HG02588 (cell line): ENCODE results near the gene NXPE1.

Experiments
- ATAC-seq: cut with Tn5 transposase; IDR thresholded peaks from one replicate; pipeline ENCODE4 v1.9.1; 2021; ENCODE audit warnings: mild to moderate bottlenecking, moderate library complexity; ENCODE audit not compliant: unreplicated experiment

Gene NXPE1

DNA sequence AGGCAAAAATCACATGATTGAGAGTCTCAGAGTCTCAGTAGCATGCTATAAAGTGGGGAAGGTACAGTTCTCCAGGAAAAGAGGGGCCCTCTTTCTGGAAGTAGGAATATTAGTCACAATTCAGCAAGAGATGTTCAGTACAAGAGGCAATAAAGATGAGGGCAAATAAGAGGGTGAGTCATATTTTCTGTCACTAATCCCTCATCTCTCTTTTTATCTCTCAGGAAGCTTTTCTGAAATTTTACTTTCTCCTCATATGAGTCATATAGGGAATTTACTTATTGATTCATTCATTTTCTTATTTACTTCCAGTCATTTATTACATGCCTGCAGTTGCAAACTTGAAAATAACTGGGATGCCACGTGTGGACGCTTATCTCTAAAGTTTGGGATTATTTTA, 3.4 kb upstream of the NXPE1 start:
- ATAC-seq, result no peak

DNA sequence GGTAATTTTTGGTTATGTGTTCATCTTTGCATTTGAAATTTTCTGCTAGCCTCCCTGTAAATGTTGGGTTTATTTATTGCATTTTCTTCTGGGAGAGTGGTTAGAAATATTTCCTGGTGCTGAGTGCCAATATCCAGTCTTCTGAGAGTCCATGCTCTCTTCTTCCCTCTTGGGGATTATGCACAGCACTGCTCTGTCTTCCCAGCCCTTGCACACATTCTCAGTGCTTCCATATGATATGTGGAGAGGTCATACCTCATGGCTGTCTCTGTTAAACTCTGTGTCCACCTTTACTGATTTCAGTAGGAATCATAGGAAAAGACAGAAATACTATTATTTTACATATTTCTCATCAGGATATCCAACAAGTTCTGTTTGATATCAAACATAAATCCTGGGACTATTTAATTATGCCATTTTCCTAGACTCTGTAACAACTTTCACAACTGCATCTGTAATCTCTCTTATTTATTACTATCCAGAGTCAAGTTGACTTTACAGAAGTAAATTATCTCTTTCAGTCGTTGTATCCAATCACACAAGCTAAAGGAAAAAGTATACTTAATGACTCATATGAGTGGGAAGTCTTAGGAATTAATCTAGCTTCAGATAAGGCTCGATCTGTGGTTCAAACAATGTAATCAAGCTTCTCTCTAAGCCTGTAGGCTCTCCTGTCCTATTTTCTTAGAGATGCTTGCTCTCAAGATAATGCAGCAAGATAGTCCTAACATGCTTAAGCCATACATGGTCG, 2.7 kb upstream of the NXPE1 start:
- ATAC-seq, result no peak

- ATAC-seq, result no peak
Measured at GRCh38 chr11:114556135-114556534, 3.5 kb downstream of the NXPE1 start.

- ATAC-seq, result no peak
Measured at GRCh38 chr11:114553642-114554041, 6.0 kb downstream of the NXPE1 start.

GRCh38 chr11:114551060-114551459, 8.6 kb downstream of the NXPE1 start:
- no peak for ATAC-seq

GRCh38 chr11:114525682-114526081, 34.0 kb downstream of the NXPE1 start:
- ATAC-seq, result no peak

GRCh38 chr11:114524122-114524521, 35.6 kb downstream of the NXPE1 start:
- ATAC-seq, result no peak

DNA sequence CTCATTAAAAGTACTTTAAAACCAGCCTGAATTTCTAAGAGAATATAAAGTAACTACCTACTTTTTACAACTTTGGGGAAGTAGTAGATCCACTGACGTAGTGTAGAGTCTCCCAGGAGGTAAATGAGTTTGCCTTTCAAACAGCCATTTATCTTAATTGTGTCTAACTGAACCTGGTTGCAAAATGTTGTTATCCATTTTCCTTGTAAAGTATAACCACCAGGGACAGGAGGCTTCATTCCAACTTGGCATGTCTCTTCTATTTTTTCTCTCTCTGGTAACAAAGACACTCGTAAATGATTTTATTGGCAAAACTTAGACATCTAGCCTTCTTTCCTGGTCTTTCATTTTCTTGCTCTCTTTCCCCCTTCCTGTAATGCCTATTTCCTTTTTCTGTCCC, 36.9 kb downstream of the NXPE1 start:
- ATAC-seq, result no peak

DNA sequence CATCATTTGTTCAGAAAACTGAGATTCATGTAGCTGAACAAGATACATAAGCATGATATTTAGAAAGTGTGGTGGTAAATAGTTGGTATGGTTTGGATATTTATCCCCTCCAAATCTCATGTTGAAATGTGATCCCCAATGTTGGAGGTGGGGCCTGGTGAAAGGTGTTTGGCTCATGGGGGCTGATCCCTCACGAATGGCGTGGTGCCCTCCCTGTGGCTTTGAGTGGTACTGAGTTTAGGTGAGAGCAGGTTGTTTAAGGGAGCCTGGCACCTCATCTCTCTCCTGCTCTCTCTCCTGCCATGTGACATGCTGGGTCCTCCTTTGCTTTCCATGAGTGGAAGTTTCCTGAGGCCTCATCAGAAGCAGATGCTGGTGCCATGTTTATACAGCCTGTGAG, 48.1 kb downstream of the NXPE1 start:
- ATAC-seq, result no peak

DNA sequence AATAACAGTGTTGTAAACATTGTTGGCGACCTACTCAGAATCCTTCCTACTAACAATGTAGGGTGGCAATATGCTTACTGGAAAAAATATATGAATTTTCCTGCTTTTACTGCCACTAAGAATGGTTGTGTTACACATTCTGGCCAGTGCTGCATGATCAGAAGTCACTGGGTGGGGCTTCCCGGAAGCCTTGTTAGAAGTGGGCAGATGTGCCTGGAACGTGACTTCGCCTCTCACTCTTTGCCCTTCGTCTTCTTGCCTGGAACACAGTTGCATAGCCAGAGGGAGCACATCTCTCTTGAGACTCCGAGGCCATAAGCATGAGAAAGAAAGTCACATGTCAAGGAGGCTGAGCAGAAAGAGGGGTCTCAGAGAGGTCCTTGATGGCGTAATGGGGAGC, 48.6 kb downstream of the NXPE1 start:
- ATAC-seq, result no peak

GRCh38 chr11:114501901-114502300, 57.8 kb downstream of the NXPE1 start:
- no peak for ATAC-seq

- ATAC-seq, result no peak
Measured at GRCh38 chr11:114499756-114500155, 59.9 kb downstream of the NXPE1 start.

GRCh38 chr11:114496915-114497314, 62.8 kb downstream of the NXPE1 start:
- ATAC-seq, result no peak

DNA sequence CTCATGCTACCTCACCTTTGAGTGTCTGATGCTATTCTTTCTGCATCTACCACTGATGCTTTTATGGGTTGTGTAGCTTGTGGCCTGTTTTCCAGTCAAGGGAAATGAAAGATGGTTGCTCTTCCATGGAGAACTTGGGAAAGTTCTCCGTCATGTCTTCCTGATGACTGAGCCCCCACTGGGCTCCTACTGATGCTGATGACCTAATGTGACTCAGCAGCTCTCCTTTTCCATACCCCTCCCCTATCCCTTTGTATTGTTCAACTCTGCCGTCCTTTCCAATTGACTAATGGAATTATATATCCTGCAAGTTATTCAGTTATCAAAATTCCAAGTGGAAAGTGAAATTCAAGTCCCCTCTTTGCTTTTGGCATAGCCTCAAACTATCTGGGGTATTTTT, 75.8 kb downstream of the NXPE1 start:
- no peak for ATAC-seq

DNA sequence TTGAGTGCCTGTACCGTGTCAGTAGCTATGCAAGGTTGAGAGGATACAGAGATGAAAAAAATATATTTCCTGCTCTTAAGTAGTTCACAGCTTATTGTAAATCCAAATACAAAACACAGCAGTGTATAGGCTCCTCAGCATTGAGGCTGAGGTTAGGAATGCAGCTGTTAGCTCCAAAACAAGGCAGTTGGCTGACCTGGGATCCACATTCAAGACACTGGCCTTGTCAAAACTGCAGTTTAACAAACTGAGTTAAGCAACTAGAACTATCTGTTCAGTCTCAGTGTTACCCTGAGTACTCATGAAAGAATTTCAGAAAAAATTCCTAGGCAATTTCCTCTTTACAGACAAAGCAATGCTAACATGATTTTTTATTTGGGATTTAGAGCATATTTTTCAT, 77.6 kb downstream of the NXPE1 start:
- no peak for ATAC-seq

DNA sequence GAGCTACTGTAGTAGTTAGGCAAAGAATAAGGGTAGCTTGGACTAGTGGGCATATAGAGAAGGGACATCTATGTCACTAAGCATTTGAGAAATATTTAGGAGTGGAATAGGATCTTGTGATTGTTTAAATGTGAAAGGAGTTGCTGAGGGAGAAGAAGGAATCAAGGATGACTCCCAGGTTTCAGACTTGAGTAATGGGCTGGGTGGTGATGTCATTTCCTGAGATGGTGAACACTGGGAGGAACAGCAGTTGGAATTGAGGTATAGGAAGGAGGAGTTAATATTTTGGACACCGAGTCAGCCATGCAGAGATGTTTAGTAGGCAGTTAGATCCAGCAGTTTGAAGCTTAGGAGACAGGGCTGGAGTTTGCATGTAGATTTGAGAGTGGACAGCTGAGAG, 80.3 kb downstream of the NXPE1 start:
- no peak for ATAC-seq

GRCh38 chr11:114478768-114479167, 80.9 kb downstream of the NXPE1 start:
- ATAC-seq, result no peak

DNA sequence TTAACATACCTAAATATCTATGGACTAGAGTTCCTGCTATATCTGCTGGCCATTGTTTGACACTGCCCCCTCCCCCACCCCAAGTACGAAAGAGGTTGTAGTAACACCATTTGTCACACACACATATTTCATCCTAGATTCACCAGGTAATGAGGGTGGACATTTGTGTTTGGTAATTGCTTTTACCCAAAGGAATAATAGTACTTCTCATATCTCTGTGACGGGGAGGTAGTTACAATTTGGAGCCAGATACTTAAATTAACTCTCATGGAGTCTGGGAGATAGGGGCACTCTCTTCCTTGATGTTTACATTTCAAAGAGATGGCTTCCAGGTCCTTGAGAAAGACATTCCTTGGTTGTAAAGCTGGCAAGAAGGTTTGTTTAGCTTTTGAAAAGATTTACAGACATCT, 81.7 kb downstream of the NXPE1 start:
- no peak for ATAC-seq

DNA sequence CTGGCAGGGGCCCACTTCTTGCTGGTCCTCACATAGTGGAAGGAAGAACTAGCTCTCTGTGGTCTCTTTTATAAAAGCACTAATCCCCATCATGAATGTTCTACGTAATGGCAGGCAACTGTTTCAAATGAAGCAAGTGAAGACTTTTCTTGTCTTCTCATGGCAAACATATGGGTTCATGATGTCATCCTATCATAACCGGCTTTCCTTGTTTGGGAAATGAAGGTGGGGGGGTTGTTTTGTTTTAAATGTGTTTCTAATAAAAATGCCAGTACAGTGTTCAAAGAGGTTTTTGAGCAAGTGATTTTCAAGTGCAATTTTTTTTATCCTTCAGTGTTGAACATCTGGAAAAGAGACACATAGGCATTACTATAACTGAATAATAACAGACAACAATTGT, 87.0 kb downstream of the NXPE1 start:
- ATAC-seq, result no peak
